ENCODE data around the gene RBM28.

The RBM28 gene

DNA sequence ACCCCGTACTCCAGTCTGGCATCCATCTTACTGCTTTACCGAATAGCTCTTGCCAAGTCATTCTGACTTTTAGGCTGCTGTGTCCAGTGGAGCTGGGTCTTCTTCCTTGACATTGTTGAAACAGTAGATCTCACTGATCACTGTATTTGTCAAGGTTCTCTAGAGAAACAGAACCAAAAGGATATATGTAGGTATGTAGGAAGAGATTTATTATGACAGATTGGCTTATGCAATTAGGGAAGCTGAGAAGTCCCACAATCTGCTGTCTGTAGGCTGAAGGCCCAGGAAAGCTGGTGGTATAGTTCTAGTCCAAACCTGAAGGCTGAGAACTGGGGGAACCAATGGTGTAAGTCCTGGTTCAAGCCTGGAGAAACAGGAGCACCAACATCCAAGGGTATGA, 29.9 kb upstream of the RBM28 start:
- no peak for DNase-seq

- DNase-seq, result no peak
These were observed 26.8 kb upstream of the RBM28 start for GRCh38 chr7:128370491-128370890.

DNA sequence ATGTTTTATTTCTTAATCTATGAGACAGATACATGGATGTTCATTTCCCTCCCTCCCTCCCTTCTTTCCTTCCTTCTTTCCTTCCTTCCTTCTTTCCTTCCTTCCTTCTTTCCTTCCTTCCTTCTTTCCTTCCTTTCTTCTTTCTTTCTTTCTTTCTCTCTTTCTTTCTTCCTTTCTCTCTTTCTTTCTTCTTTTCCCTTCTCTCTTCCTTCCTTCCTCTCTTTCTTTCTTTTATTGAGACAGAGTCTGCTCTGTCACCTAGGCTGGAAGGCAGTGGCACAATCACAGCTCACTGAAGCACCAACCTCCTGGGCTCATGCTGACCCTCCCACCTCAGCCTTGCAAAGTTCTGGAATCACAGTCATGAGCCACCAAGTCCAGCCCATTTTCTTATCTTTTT, 23.3 kb upstream of the RBM28 start:
- no peak for DNase-seq

DNA sequence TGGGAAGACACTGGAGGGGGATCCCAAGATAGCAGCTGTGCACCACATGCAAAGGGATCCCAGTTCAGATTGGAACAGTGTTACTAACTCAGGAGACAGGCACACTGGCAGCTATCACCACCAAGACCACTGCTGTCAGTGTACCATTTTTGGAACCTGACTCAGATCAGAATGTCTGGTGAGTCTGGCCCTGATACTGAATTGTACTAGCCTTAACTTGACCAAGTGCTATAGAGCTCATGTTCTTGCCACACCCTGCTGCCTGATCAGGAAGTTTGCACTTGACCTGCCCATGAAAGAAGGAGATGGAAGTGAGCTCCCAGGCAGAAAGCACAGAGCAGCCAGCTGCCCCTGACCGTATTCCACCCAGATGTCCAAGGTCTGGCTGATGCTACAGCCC, 22.6 kb upstream of the RBM28 start:
- DNase-seq, result no peak

GRCh38 chr7:128365432-128365831, 21.7 kb upstream of the RBM28 start:
- no peak for DNase-seq

- no peak for DNase-seq
These were observed 20.6 kb upstream of the RBM28 start for GRCh38 chr7:128364166-128364870.

- no peak for DNase-seq
These were observed 19.6 kb upstream of the RBM28 start for GRCh38 chr7:128363261-128363721.

DNA sequence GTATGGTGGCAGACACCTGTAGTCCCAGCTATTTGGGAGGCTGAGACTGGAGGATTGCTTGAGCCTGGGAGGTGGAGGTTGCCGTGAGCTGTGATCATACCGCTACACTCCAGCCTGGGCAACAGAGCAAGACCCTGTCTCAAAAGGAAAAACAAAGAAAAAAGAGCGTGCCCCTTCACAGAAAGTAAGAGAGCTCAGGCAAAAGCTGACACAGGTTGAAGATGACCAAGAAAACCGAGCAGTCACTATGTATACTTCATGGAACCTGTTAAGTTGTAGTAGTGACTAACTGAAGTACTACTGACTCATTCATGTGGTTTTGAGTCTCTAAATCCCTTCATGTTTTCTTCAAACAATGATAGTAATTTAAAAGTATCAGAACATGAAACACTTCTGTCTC, 19.0 kb upstream of the RBM28 start:
- DNase-seq, result no peak

GRCh38 chr7:128361411-128362379, 18.0 kb upstream of the RBM28 start, which contains the start of gene PRRT4:
Gene PRRT4 (minus strand): TSS chr7:128361690.
- DNase-seq, result no peak

DNA sequence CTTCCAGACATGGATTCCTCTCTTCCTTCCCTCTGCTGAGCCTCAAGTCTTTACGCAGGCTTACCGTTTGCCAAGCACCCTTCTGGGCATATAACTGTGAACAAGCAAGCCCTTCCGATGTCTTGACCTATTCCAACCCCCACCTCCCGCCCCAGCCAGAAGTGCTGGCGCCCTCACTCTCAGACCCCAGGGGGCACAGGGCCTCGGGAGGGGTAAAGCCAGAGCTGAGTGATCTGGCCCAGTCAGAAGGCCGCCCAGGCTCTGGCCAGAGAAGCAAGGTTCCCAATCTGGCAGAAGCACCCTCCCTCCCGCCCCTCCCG, 16.6 kb upstream of the RBM28 start:
- no peak for DNase-seq

DNA sequence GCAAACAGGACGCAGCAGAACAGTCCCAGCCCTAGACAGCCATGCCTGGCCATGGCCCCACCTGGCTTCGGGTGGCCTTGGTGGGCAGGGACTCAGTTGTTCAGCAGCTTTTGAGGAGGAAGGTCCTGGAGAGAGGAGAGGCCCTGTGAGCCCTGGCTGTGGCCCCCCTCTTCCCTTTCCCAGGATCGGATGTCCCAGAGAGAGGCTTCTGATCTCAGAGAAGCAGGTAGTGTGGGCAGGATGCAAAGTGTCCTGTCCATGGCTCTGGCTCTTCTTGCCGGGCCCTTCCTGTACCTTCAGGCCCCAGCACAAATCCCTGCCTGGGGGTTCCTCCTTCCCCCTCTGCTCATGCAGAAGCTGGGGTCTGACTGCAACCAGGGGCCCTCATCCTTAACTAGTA, 16.2 kb upstream of the RBM28 start:
- DNase-seq, result no peak

DNA sequence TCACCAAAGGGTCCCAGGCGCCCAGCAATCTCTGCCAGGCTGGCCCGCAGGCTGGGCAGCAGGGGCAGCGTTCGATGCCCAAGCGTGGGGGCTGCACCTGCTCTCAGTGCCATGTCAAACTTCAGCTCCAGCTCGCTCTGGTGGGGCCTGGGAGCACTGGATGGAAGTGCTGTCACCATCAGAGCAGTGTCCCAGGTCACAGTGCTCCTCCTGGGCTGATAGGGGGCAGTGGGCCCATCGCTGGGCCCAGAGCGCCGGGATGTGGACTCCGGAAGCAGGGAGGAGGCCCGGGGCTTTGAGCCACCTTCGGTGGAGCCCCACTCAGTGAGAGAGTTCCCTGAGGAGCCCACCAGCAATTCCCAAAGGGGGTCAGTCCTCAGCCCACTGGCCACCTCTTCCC, 15.6 kb upstream of the RBM28 start:
- no peak for DNase-seq

DNA sequence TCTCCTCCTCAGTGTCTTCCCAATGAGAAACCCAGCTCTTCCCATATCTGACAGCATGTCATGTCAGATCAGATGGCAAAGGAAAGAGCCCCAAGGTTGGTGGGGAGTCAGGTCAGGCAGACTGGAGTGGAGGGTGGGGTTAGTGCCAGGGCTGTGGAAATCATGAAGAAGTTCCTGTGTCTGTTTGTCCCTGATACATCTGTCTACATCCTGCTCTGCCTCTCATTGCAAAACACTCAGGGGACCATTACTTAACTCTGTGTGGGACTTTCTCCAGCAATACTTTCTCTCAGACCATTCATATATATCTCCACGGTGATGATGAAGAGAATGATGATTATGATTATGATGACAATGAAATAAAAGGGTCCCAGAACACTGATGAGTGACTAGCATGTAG, 14.5 kb upstream of the RBM28 start:
- DNase-seq, result no peak

DNA sequence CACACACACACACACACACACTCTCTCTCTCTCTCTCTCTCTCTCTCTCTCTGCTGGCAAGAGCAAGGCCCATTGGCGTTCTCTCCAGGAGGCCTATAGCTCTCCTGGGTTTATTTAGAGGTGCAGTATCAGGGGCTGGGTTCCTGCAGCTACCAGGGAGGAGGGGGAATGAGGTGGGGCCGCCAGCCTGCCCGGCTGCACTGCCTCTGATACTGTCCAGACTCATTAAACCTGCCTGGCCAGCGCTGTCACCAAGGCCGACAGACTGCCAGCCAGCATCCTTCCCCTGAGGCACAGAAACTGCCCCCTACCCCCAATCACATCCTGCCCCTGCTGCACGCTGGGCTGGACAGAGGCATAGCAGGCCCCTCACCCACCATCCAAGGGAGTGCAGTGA, 13.5 kb upstream of the RBM28 start:
- no peak for DNase-seq

GRCh38 chr7:128356546-128357216, 13.0 kb upstream of the RBM28 start:
- DNase-seq, result no peak

DNA sequence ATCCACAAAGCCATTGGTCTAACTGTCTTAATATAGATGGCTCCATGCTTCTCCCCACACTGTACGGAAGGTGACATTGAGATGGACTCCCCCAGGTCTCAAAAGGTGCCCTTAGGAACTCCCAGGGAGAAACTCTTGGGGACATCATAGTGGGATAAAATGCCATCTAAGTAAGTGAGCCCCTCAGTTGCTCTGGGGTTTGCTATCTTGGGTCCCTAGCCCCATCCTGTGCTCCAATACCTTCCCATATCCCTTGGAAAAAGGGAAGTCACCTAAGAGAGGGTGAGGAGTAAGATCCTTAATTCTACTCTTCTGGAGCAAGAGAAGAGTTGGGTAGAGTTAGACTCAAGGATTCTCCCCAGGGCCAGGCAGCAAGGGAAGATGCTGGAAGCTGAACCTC, 9.9 kb upstream of the RBM28 start:
- no peak for DNase-seq

GRCh38 chr7:128353189-128353588, 9.5 kb upstream of the RBM28 start:
- no peak for DNase-seq

DNA sequence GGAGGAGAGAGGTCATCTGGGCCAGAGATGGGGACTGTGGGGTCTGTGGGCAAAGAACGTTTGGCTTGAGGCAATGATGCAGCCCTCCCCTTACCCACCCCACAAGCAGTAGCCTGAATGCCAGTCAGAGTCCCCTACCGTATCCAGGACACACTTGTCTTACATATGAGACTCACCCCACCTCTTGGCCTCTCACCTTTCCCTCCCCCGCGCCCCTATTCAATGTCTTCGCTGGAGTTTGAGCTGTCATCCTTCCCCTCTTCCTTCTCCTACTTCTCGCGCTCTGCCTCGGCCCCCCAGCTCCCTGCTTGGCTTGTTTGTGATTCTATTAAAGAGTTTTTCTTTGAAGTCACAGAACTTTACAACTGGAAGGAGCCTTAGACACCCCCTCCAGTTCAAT, 8.9 kb upstream of the RBM28 start:
- no peak for DNase-seq

GRCh38 chr7:128352153-128352537, 8.4 kb upstream of the RBM28 start:
- DNase-seq, result no peak

DNA sequence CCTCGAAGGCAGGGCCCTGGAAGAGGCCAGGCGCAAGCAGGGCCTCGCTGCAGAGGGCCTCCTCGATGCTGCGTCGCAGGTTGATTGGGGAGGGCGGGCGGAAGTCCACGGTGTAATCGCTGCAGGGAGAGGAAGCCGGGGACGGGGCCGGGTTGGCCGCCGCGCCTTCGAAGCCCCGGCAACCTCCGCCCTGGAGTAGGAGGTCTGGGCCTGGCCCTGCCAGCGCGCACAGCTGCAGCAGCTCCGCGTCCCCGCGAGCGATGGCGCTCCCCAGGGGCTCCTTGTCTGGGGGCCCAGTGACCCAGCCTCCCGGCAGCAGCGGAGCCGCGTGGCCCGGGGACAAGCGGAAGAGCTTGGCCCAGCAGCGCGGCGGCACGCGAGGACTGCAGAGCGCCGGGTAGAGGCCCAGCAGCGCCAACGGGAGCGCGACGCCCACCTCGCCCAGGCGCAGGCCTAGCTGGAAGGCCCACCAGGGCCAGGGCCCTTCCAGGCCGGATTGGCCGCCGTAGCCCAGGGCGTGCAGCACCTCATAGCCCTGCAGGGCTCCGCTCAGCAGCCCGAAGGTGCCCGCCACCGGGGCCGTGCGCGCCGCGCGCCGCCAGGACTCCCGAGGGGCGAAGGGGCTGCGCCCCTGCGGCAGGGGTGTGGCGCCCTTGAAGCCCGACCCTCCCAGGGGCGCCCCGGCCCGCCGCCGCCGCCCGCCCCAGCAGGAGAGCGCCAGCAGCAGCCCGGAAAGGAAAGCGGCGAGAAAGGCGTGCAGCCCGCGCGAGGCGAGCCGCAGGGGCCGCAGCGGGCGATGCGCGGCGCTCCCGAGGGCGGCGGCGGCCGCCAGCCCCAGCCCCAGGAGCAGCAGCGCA, 7.8 kb upstream of the RBM28 start:
- no peak for DNase-seq

GRCh38 chr7:128350708-128351295, 7.1 kb upstream of the RBM28 start:
- no peak for DNase-seq

DNA sequence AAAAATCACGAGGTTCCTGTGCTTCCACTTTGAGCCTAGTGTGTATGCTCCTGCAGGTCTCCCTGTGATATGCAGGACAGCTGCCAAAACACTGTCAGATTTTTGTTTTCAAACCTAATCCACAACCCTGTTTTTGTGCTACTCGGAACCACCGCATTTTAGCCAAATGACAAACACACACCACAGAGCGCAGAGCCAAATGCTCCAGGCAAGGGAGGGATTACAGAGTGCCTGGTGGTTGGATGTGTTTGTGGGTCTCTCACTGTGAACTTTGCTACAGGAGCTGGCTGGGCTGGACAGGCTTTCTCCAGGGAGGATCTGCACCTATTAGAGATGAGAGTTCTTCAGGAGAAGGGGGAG, 5.7 kb upstream of the RBM28 start:
- DNase-seq, result no peak

Data from cortex of kidney (tissue), 1 donor.